Smooth muscle cell (in vitro differentiated cells): ENCODE measurements around the gene ADGRL3. TPM values are rescaled to one million over a fixed set of nuclear protein-coding genes. Genes with fewer than 3 reads are reported as not detected.

ENCODE experiments used
- DNase-seq: peaks from one replicate; lab custom pipeline; 2025; ENCODE audit not compliant: unreplicated experiment; lab: John Stamatoyannopoulos, UW
- H2AFZ ChIP-seq: fragments of 200-600 bp; sonication (generic); 2 replicates; pipeline ENCODE4 v1.6.0; 2016; ENCODE audit warnings: antibody characterized with exemption, low read depth, mild to moderate bottlenecking
- H3F3A ChIP-seq: fragments of 200-600 bp; sonication (generic); 2 replicates; pipeline ENCODE4 v1.6.0; 2017; ENCODE audit warnings: antibody characterized with exemption, low read depth
- H3K27ac ChIP-seq: fragments of 200-600 bp; sonication (generic); 2 replicates; pipeline ENCODE4 v1.5.1; 2016; ENCODE audit warnings: low read depth, mild to moderate bottlenecking
- H3K27me3 ChIP-seq: fragments of 200-600 bp; sonication (generic); 2 replicates; pipeline ENCODE4 v1.6.1; 2016; ENCODE audit warnings: low read depth, mild to moderate bottlenecking
- H3K36me3 ChIP-seq: fragments of 200-600 bp; sonication (generic); 2 replicates; pipeline ENCODE4 v1.5.1; 2016; ENCODE audit warnings: low read depth
- H3K4me1 ChIP-seq: fragments of 200-600 bp; sonication (generic); 2 replicates; pipeline ENCODE4 v1.5.1; 2016; ENCODE audit warnings: low read depth
- H3K4me2 ChIP-seq: fragments of 200-600 bp; sonication (generic); 2 replicates; pipeline ENCODE4 v1.6.0; 2016; ENCODE audit warnings: mild to moderate bottlenecking
- H3K4me3 ChIP-seq: fragments of 200-600 bp; sonication (generic); 2 replicates; pipeline ENCODE4 v1.5.1; 2016; ENCODE audit warnings: mild to moderate bottlenecking
- H3K79me2 ChIP-seq: fragments of 200-600 bp; sonication (generic); 2 replicates; pipeline ENCODE4 v1.6.0; 2016; ENCODE audit warnings: low read depth, mild to moderate bottlenecking
- H3K9ac ChIP-seq: fragments of 200-600 bp; sonication (generic); 2 replicates; pipeline ENCODE4 v1.6.0; 2016; ENCODE audit warnings: low read depth
- H3K9me3 ChIP-seq: fragments of 200-600 bp; sonication (generic); replicated peaks from 2 replicates; pipeline ENCODE4 v1.5.1; 2016; ENCODE audit warnings: low read depth
- H4K20me1 ChIP-seq: fragments of 200-600 bp; sonication (generic); 2 replicates; pipeline ENCODE4 v1.6.0; 2016; ENCODE audit warnings: low read depth
- CTCF ChIP-seq: fragments of 200-600 bp; sonication (generic); IDR thresholded peaks from 2 replicates; pipeline ENCODE4 v1.5.1; 2017; ENCODE audit warnings: borderline replicate concordance, mild to moderate bottlenecking, antibody characterized with exemption; ENCODE audit not compliant: insufficient read depth, poor library complexity, severe bottlenecking
- WGBS: methylation state at CpG from one replicate; pipeline ENCODE4 v1.1.7; 2016; ENCODE audit warnings: low lambda C conversion rate; 5-methylcytosine and 5-hydroxymethylcytosine counted together
- polyA plus RNA-seq: library from polyadenylated mRNA; unstranded; fragments of >200 nt; fragmentation: Nextera tagmentation; extraction: Ambion mirVana; gene quantifications from 2 replicates; pipeline ENCODE4 v1.2.1, GENCODE V29; 2016
- total RNA-seq: library from RNA; depleted of rRNA; stranded (reverse); fragments of >200 nt; gene quantifications from 2 replicates; pipeline ENCODE4 v1.2.3, GENCODE V29; 2014

Gene ADGRL3
- total and polyA plus RNA-seq, 2 experiments from 2014 or later: 2.4 to 9.5 TPM

DNA sequence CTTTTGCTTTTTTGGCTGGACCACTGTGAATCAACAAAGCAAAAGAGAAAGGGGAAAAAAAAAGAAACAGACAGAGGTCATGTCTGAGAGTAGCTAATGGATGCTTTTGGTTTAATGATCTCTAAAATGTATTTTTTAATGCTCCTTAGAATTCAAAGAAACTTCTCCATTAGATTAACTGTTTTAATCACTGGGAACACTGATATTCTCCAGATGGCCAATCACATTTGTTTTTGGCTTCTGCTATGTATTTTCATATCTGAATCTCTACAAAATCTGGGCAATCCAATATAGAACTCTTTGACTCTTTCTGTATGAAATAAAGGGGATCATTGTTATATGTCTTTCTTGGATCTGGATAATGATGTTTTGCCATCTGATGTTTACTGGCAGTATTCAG lies 278.2 kb downstream of the ADGRL3 start:
- H2AFZ ChIP-seq: no peak overlapping the region
- DNase-seq: no peak
- H3F3A ChIP-seq: no peaks in the 10 kb centered on the region
- H3K4me3 ChIP-seq: no peak overlapping the region
- no peak overlapping the region for H3K27ac ChIP-seq
- H3K9ac ChIP-seq: no peak overlapping the region
- H4K20me1 ChIP-seq: no peaks in the 10 kb centered on the region
- H3K9me3 ChIP-seq: no peaks in the 10 kb centered on the region
- H3K4me1 ChIP-seq: no peaks in the 10 kb centered on the region
- H3K4me2 ChIP-seq: no peak overlapping the region
- no peaks in the 10 kb centered on the region for H3K27me3 ChIP-seq
- H3K79me2 ChIP-seq: no peaks in the 10 kb centered on the region
- no peaks in the 10 kb centered on the region for H3K36me3 ChIP-seq
- no peak for TF ChIP-seq CTCF

DNA sequence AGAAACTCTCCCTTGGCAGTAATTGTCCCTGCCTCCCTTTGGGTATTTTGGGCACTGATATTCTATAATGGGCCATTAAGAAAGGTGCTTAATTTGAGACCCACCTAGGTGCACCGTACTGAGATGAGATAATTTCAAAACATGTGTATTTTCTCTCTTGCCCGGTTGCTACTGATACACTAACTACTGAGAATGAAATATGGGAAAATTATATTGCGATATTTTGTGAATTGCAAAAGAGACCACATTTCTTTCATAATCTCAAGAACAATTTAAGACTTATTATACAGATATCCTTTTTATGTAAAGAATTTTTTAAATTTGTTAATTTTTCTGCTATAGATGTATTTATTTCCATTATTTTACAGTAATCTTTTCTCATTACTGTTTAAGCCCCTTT lies 284.9 kb downstream of the ADGRL3 start:
- Histone ChIP-seq H3K9ac (no peak overlapping the region), H2AFZ (no peak overlapping the region), H3K9me3 (no peaks in the 10 kb centered on the region), H3K79me2 (no peaks in the 10 kb centered on the region), H3K4me2 (no peak overlapping the region), H3K36me3 (no peaks in the 10 kb centered on the region), H3K4me1 (peaks cover 3% of the 10 kb centered on the region), H3F3A (no peaks in the 10 kb centered on the region), H3K27ac (no peak overlapping the region), H3K4me3 (no peak overlapping the region), H3K27me3 (no peaks in the 10 kb centered on the region), H4K20me1 (no peaks in the 10 kb centered on the region)
- no peak for DNase-seq
- 98% methylated on average over 3 of the region's 3 CpGs for WGBS
- no peak for TF ChIP-seq CTCF

DNA sequence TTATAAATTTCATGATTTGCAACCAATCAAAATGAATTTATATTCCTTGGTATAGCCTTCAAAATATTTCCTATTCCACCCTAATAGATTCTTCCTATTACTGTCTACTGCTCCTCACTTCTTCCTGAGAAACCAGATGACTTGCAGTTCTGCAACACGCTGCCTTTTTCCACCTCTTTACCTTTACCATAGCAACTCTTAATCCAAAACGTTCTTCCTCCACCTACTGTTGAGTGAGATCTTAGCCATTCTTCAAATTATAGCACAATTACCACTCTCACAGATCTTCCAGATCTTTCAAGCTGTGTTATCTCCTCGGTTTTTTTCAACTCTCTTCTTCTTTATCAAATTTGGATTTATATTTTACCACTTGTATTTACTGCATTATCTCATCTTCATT lies 289.8 kb downstream of the ADGRL3 start:
- no peak overlapping the region for H2AFZ ChIP-seq
- no peak overlapping the region for H3K9ac ChIP-seq
- DNase-seq: no peak
- no peaks in the 10 kb centered on the region for H3K36me3 ChIP-seq
- WGBS: 77% methylated on average over 3 of the region's 3 CpGs
- H3K27me3 ChIP-seq: no peaks in the 10 kb centered on the region
- no peak overlapping the region for H3K4me2 ChIP-seq
- no peak for TF ChIP-seq CTCF
- H4K20me1 ChIP-seq: no peaks in the 10 kb centered on the region
- no peaks in the 10 kb centered on the region for H3K9me3 ChIP-seq
- H3K4me3 ChIP-seq: no peak overlapping the region
- no peak overlapping the region for H3K27ac ChIP-seq
- H3F3A ChIP-seq: no peaks in the 10 kb centered on the region
- H3K79me2 ChIP-seq: no peaks in the 10 kb centered on the region
- peaks cover 11% of the 10 kb centered on the region for H3K4me1 ChIP-seq

DNA sequence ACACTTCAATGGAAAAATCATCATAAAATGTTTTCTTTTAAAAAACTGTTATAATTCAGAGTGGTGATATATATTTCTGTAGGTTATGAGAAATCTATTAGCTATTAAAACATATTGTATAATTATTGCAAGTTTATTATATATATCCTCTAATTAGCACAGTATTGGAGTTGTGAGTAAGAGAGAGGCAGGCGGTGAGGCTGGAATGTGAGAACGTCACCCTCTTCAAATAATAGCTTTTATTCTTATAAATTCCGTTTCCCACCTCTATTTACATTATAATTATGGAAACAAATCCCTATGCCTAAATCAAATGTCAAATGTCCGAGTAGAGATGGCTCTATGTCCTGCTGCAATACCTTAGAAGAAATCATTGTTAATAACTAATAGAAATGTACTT lies 292.9 kb downstream of the ADGRL3 start:
- no peak overlapping the region for H3K4me3 ChIP-seq
- no peaks in the 10 kb centered on the region for H3K79me2 ChIP-seq
- no peaks in the 10 kb centered on the region for H3F3A ChIP-seq
- WGBS: 75% methylated on average over 4 of the region's 4 CpGs
- H4K20me1 ChIP-seq: no peaks in the 10 kb centered on the region
- H2AFZ ChIP-seq: no peak overlapping the region
- H3K9me3 ChIP-seq: no peaks in the 10 kb centered on the region
- TF ChIP-seq CTCF: no peak
- H3K36me3 ChIP-seq: no peaks in the 10 kb centered on the region
- no peaks in the 10 kb centered on the region for H3K27me3 ChIP-seq
- no peak for DNase-seq
- no peak overlapping the region for H3K27ac ChIP-seq
- no peak overlapping the region for H3K4me2 ChIP-seq
- no peak overlapping the region for H3K9ac ChIP-seq
- peaks cover 11% of the 10 kb centered on the region for H3K4me1 ChIP-seq
